Measurements from ENCODE around the gene SERPINH1. TPM values are rescaled to one million over a fixed set of nuclear protein-coding genes. Genes with fewer than 3 reads are reported as not detected.
"Not testable (repeated sequence)": the region's sequence is repeated elsewhere in the genome, so short reads cannot be mapped to it uniquely, and the experiment has no call there.

SERPINH1 gene
- total RNA-seq, 1 donor from 2014 or later: 229 TPM

DNA sequence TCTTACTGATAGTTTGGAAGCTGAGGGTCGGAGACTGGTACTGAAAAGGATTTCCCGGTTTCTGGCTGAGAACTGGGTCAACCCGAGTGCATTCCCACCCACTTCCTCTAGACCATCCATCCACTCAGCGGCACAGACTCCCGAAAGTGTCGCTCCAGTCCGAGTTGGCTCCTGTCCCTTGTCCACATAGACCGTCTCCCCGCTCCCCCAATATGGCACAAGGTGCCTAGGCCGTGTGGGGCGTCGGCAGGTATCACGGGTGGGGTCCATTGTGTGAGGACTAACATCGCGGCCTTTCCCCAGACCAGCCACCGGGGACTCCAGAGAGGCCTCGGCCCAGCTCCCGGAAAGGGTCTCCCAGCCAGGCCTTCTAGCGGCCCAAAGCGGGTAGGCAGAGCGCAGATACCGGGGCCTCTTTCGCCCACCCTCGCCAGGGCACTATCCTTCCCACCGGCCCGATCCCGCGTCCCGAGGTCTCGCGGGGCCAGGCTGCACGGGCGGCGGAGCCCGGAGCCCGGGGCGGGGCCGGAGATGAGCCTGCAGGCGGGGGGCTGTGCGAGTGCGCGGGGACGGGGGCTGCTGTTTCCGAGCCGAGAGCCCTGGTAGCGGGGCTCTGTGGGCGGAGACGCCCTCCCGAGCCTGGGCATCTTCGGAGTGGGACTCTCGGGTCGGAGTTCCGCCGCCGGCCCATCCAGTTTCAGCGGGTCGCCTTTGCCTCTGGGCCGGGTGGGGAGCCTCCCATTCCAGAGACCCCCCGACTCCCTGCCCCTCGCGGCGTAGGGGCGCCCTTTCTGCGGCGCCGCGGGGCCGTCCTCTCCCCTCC lies 21.1 kb downstream of the SERPINH1 start:
- Mint-ChIP-seq H3K36me3 (no peaks in the 10 kb centered on the region), H3K27ac (peak overlapping the region; percentile 79), H3K9me3 (no peaks in the 10 kb centered on the region), H3K27me3 (peaks cover 9% of the 10 kb centered on the region), H3K4me1 (ENCODE audit: unreplicated experiment) (peaks cover 10% of the 10 kb centered on the region), H3K4me3 (peak overlapping the region; percentile 86)
- peak; percentile 82 for DNase-seq (ENCODE audit: extremely low spot score, unreplicated experiment)
- TF ChIP-seq, protein P1, sequence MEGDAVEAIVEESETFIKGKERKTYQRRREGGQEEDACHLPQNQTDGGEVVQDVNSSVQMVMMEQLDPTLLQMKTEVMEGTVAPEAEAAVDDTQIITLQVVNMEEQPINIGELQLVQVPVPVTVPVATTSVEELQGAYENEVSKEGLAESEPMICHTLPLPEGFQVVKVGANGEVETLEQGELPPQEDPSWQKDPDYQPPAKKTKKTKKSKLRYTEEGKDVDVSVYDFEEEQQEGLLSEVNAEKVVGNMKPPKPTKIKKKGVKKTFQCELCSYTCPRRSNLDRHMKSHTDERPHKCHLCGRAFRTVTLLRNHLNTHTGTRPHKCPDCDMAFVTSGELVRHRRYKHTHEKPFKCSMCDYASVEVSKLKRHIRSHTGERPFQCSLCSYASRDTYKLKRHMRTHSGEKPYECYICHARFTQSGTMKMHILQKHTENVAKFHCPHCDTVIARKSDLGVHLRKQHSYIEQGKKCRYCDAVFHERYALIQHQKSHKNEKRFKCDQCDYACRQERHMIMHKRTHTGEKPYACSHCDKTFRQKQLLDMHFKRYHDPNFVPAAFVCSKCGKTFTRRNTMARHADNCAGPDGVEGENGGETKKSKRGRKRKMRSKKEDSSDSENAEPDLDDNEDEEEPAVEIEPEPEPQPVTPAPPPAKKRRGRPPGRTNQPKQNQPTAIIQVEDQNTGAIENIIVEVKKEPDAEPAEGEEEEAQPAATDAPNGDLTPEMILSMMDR (conservative IDR thresholded peaks at IDR 0.05): peak; percentile 71

DNA sequence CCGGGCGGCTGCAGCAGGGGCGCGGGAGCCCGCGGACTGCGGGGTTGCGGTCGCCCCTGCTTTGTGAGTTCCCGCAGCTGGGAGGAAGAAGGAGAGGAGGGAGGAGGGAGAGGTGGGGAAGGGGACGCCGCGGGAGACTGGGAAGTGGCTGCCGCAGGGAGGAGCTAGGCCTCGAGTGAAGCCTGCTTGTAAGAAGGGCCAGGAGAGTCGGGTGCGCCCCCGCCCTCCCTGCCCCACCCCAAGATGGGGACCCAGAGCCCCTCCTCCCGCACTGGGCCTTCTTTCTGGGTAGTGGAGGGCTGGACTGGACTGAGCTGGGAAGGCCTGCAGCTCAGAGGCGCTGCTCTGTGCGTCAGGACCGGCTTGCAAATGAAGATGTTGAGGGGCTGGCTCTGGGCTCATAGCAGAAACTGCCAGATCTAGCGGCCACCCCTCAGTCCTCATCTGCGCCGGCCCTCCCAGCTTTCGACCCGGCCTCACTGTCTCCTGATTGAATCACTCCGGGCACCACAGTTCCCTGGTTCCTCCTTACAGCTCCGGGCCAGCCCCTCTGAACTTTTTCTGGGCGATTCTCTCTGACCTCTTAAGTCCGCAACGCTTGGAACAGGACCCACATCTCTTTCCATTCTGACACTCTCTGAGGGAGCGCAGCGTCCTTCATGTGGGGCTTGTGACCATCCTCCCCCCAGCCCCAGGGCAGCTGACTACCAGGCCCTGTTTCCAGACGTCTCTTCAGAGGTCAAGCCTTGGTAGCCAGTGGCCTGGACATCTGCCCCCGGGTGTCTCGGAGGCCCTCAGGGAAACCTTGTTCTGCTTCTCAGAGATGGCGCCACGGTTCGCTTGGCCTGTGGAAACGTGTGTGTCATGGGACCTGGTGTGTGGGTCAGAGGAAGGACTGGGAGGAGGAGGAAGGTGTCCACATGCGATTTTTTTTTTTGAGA lies 21.9 kb downstream of the SERPINH1 start:
- H3K27me3 Mint-ChIP-seq: peaks cover 9% of the 10 kb centered on the region
- no peak for DNase-seq (ENCODE audit: extremely low spot score, unreplicated experiment)
- peak overlapping the region; percentile 82 for H3K27ac Mint-ChIP-seq
- H3K4me1 Mint-ChIP-seq (ENCODE audit: unreplicated experiment): peaks cover 10% of the 10 kb centered on the region
- H3K9me3 Mint-ChIP-seq: no peaks in the 10 kb centered on the region
- peak overlapping the region; percentile 87 for H3K4me3 Mint-ChIP-seq
- TF ChIP-seq, protein P1 (conservative IDR thresholded peaks at IDR 0.05): no peak
- no peaks in the 10 kb centered on the region for H3K36me3 Mint-ChIP-seq

DNA sequence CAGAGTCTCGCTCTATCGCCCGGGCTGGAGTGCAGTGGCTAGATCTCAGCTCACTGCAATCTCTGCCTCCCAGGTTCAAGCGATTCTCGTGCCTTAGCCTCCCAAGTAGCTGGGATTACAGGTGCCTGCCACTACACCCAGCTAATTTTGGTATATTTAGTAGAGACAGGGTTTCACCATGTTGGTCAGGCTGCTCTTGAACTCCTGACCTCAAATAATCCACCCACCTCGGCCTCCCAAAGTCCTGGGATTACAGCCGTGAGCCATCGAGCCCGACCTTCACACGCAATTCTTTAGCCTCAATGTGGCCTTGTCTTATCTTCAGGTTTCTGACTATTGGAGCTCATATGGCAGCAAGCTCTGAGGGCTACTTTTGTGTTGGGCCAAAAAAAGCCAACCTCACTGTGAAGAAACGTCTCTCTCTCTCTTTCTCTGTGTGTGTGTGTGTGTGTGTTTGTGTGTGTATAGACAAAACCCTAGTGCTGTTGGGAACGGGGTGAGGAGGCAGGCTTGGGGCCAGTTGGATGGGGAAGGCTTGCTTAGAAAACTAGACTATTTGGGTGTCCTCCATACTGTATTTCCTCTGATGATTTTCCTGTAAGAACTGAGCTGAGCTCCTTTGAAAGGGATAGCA lies 22.7 kb downstream of the SERPINH1 start:
- H3K27me3 Mint-ChIP-seq; H3K9me3 Mint-ChIP-seq; H3K27ac Mint-ChIP-seq; DNase-seq (ENCODE audit: extremely low spot score, unreplicated experiment); H3K36me3 Mint-ChIP-seq: not testable (repeated sequence)
- Mint-ChIP-seq H3K4me3 (peak overlapping the region; percentile 87), H3K4me1 (ENCODE audit: unreplicated experiment) (peaks cover 10% of the 10 kb centered on the region)

DNA sequence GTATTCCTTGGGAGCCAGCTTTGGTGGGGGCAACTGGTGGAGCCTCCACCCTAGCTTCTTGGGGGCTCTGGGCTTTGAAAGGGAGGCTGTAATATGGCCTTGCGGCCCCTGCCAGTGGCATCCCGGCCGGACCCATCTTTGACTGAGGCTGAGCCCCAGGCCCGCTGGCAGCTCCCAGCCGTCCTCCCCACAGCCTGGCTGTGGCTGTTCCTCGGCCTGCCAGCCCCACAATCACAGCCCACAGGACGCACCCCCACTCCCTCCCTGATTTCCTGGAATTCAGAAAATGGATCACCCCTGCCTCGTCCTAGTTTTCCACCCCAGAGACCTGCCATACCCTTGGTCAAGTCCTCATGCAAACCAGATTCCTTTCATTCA lies 23.2 kb downstream of the SERPINH1 start:
- Mint-ChIP-seq H3K36me3 (no peaks in the 10 kb centered on the region), H3K4me1 (ENCODE audit: unreplicated experiment) (peaks cover 10% of the 10 kb centered on the region), H3K4me3 (peak overlapping the region; percentile 87), H3K9me3 (no peaks in the 10 kb centered on the region), H3K27ac (no peak overlapping the region), H3K27me3 (no peaks in the 10 kb centered on the region)
- TF ChIP-seq, protein P1 (conservative IDR thresholded peaks at IDR 0.05): no peak
- DNase-seq (ENCODE audit: extremely low spot score, unreplicated experiment): no peak

- Mint-ChIP-seq H3K36me3 (no peaks in the 10 kb centered on the region), H3K27ac (no peak overlapping the region), H3K27me3 (no peaks in the 10 kb centered on the region), H3K4me1 (ENCODE audit: unreplicated experiment) (peaks cover 10% of the 10 kb centered on the region), H3K4me3 (no peak overlapping the region), H3K9me3 (no peaks in the 10 kb centered on the region)
- TF ChIP-seq, protein P1 (conservative IDR thresholded peaks at IDR 0.05): no peak
- no peak for DNase-seq (ENCODE audit: extremely low spot score, unreplicated experiment)
These were observed 24.3 kb downstream of the SERPINH1 start for GRCh38 chr11:75586395-75586794.
